HepG2 (cell line): ENCODE results near the gene TRIM8. TPM values are rescaled to one million over a fixed set of nuclear protein-coding genes. Genes with fewer than 3 reads are reported as not detected.

Source experiments
- ARID5B ChIP-seq: IDR thresholded peaks from 2 replicates; pipeline ENCODE4 v1.4.0; 2020; ENCODE audit warnings: mild to moderate bottlenecking, missing genetic modification reagents
- ATF2 ChIP-seq: sonication (generic); formaldehyde crosslinking; IDR thresholded peaks from 2 replicates; pipeline ENCODE4 v1.4.0; 2020; ENCODE audit warnings: missing genetic modification reagents
- CEBPZ ChIP-seq: IDR thresholded peaks from 2 replicates; pipeline ENCODE4 v1.6.1; 2012; ENCODE audit warnings: low read length, improper control_type of control experiment
- DNMT3B ChIP-seq: conservative IDR thresholded peaks from 2 replicates; pipeline ENCODE4 v1.6.1; 2016; ENCODE audit warnings: missing biosample characterization, control low read depth
- FOXK1 ChIP-seq: sonication (generic); formaldehyde crosslinking; IDR thresholded peaks from 2 replicates; pipeline ENCODE4 v1.4.0; 2020; ENCODE audit warnings: low read depth, missing genetic modification reagents, borderline replicate concordance
- HDAC6 ChIP-seq: fragments of 200-600 bp; sonication (generic); IDR thresholded peaks from 2 replicates; pipeline ENCODE4 v1.7.0; 2017; ENCODE audit warnings: mild to moderate bottlenecking, antibody characterized with exemption, low read length, low read depth
- HOXA7 ChIP-seq: sonication (generic); formaldehyde crosslinking; IDR thresholded peaks from 2 replicates; pipeline ENCODE4 v1.8.1; 2022; ENCODE audit warnings: mild to moderate bottlenecking, missing genetic modification reagents, moderate library complexity
- KDM5A ChIP-seq: fragments of 200-600 bp; sonication (generic); IDR thresholded peaks from 2 replicates; pipeline ENCODE4 v1.7.0; 2018; ENCODE audit warnings: antibody characterized with exemption, mild to moderate bottlenecking, low read length, borderline replicate concordance
- NCOA5 ChIP-seq: sonication (generic); formaldehyde crosslinking; IDR thresholded peaks from 2 replicates; pipeline ENCODE4 v1.4.0; 2020; ENCODE audit warnings: missing genetic modification reagents
- NFKB2 ChIP-seq: sonication (generic); formaldehyde crosslinking; IDR thresholded peaks from 2 replicates; pipeline ENCODE4 v1.4.0; 2020; ENCODE audit warnings: missing genetic modification reagents, borderline replicate concordance
- SUZ12 ChIP-seq: fragments of 150-350 bp; IDR thresholded peaks from 2 replicates; pipeline ENCODE4 v1.6.1; 2014; ENCODE audit warnings: low read depth, low read length
- ZBTB25 ChIP-seq: IDR thresholded peaks from 2 replicates; pipeline ENCODE4 v1.6.1; 2018; ENCODE audit warnings: missing genetic modification reagents
- ZFP90 ChIP-seq: sonication (generic); formaldehyde crosslinking; IDR thresholded peaks from 2 replicates; pipeline ENCODE4 v1.8.0; 2022; ENCODE audit warnings: missing genetic modification reagents, mild to moderate bottlenecking, inconsistent platforms, borderline replicate concordance
- ZNF292 ChIP-seq: sonication (generic); formaldehyde crosslinking; IDR thresholded peaks from 2 replicates; pipeline ENCODE4 v1.8.1; 2022; ENCODE audit warnings: mild to moderate bottlenecking, low read depth, missing genetic modification reagents, borderline replicate concordance
- ZNF704 ChIP-seq: sonication (generic); formaldehyde crosslinking; IDR thresholded peaks from 2 replicates; pipeline ENCODE4 v1.8.1; 2023; ENCODE audit warnings: mild to moderate bottlenecking, inconsistent platforms, moderate library complexity, missing genetic modification reagents, borderline replicate concordance
- ZNF724P ChIP-seq: sonication (generic); formaldehyde crosslinking; IDR thresholded peaks from 2 replicates; pipeline ENCODE4 v1.8.0; 2022; ENCODE audit warnings: missing genetic modification reagents, borderline replicate concordance
- ZSCAN30 ChIP-seq: sonication (generic); formaldehyde crosslinking; IDR thresholded peaks from 2 replicates; pipeline ENCODE4 v1.5.0; 2020; ENCODE audit warnings: mild to moderate bottlenecking, missing genetic modification reagents
- polyA plus RNA-seq, 8 experiments: library from polyadenylated mRNA; depleted of rRNA in 3 of 8; stranded (reverse) in 7 of 8; unstranded in 1 of 8; fragments of >200 nt; fragmentation: Illumina TruSeq in 4 of 8; extraction: Trizol in 4 of 8; gene quantifications; 2 replicates each; pipeline versions ENCODE4 v1.2.1 to v1.2.3, GENCODE V29; 2011 to 2016; ENCODE audit warnings: low read depth in 4 of 8, missing spikeins in 1 of 8, mixed read lengths in 1 of 8; ENCODE audit not compliant: insufficient read depth in 1 of 8
- total RNA-seq, 5 experiments: library from RNA; depleted of rRNA; stranded (reverse); fragments of >200 nt; fragmentation: Illumina TruSeq; extraction: Trizol; gene quantifications; 2 replicates each; pipeline ENCODE4 v1.2.3, GENCODE V29; 2016; ENCODE audit warnings: low read depth in 1 of 5

Gene TRIM8
- total and polyA plus RNA-seq, 2 of the 13 experiments (the other 11 are each of a cell fraction or from before 2014, with no cell fraction given), result 38.9 to 66.5 TPM

GRCh38 chr10:102660888-102661657, 16.8 kb downstream of the TRIM8 start (continued):
- TF ChIP-seq ZBTB25 (CRISPR knock-in tag) (no peak), DNMT3B (CRISPR knock-in tag) (no peak), ZNF704 (CRISPR knock-in tag) (0 out of 2 replicates have a peak, but pooled peaks have one; percentile 26), ZNF292 (CRISPR knock-in tag) (peak; percentile 85), SUZ12 (no peak), NFKB2 (CRISPR knock-in tag) (no peak), KDM5A (no peak), FOXK1 (CRISPR knock-in tag) (no peak), NCOA5 (CRISPR knock-in tag) (no peak), ZFP90 (CRISPR knock-in tag) (no peak; the same call in 1 of the 2 replicates), ZNF724P (0 out of 2 replicates have a peak, but pooled peaks have one; percentile 54), ARID5B (CRISPR knock-in tag) (peak; percentile 80), HDAC6 (no peak), CEBPZ (no peak), ATF2 (0 out of 2 replicates have a peak, but pooled peaks have one; percentile 27), HOXA7 (no peak), ZSCAN30 (CRISPR knock-in tag) (no peak)
